ENCODE measurements around the gene PARG. TPM values are rescaled to one million over a fixed set of nuclear protein-coding genes. Genes with fewer than 3 reads are reported as not detected.

The PARG gene
- total RNA-seq, 1 donor from 2014 or later, result 35.8 TPM

GRCh38 chr10:49769692-49770091 lies 172.1 kb downstream of the PARG start:
- intact Hi-C loops (cut with DNase I), result no loop called here
- DNase-seq (ENCODE audit: low spot score) (no peak), ATAC-seq (no peak)

GRCh38 chr10:49768731-49769130 lies 173.1 kb downstream of the PARG start:
- intact Hi-C loops (cut with DNase I), result no loop called here
- no peak for DNase-seq (ENCODE audit: low spot score)
- ATAC-seq, result no peak

- ATAC-seq, result no peak
- intact Hi-C loops (cut with DNase I), result no loop called here
- DNase-seq (ENCODE audit: low spot score), result no peak
Measured at GRCh38 chr10:49768329-49768728, 173.5 kb downstream of the PARG start.

Other genes starting within 250 kb of the PARG start
- not detected for gene OGDHL, start 179.7 kb downstream of the PARG start, total RNA-seq
- 26.0 TPM for gene TIMM23B, start within 50 bp of the PARG start, total RNA-seq
- 18.5 TPM for gene AGAP6, start 46.4 kb upstream of the PARG start, total RNA-seq
- gene WASHC2A, start 125.9 kb upstream of the PARG start, total RNA-seq, result 39.9 TPM

Data from sciatic nerve (tissue), 2 donors.